ENCODE results near the gene NSMF.

NSMF gene

DNA sequence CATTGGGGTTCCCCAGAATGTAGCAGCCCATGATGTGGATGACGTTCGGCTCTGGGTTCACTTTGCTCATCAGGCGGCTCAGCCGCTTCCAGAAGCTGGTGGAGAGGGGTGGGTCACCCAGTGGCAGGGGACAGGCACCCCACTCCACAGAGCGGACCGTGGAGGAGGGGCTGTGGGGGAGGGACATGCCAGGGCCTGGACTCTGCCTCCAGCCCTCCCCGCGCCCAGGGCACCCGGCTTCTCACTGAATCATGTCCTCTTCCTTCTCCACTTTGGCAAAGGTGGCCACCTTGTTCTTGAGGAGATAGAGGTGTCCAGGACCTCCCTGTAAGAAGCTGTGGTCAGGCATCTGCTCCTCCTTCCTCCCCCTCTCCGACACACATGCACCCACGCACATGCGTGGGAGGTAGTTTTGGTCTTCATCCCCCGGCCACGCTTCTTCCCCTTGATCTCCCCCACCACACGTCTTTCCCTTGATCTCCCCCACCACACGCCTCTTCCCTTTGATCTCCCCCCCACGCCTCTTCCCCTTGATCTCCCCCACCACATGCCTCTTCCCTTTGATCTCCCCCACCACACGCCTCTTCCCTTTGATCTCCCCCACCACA lies 9.1 kb downstream of the NSMF start:
- no peak overlapping the region for H3K4me2 ChIP-seq (ENCODE audit: low read length)
- TF ChIP-seq, protein P1, sequence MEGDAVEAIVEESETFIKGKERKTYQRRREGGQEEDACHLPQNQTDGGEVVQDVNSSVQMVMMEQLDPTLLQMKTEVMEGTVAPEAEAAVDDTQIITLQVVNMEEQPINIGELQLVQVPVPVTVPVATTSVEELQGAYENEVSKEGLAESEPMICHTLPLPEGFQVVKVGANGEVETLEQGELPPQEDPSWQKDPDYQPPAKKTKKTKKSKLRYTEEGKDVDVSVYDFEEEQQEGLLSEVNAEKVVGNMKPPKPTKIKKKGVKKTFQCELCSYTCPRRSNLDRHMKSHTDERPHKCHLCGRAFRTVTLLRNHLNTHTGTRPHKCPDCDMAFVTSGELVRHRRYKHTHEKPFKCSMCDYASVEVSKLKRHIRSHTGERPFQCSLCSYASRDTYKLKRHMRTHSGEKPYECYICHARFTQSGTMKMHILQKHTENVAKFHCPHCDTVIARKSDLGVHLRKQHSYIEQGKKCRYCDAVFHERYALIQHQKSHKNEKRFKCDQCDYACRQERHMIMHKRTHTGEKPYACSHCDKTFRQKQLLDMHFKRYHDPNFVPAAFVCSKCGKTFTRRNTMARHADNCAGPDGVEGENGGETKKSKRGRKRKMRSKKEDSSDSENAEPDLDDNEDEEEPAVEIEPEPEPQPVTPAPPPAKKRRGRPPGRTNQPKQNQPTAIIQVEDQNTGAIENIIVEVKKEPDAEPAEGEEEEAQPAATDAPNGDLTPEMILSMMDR (IDR thresholded peaks at IDR 0.05; ENCODE audit: low read depth, low read length), result no peak
- TF ChIP-seq EZH2phosphoT487 (IDR thresholded peaks at IDR 0.05; ENCODE audit: low read depth), result no peak
- H3K79me2 ChIP-seq (ENCODE audit: low read length), result no peaks in the 10 kb centered on the region
- no peaks in the 10 kb centered on the region for H3K9me3 ChIP-seq (ENCODE audit: insufficient read depth, low read length)
- peaks cover 21% of the 10 kb centered on the region for H3K4me1 ChIP-seq (ENCODE audit: low read length)
- no peaks in the 10 kb centered on the region for H3K27me3 ChIP-seq (ENCODE audit: low read depth, low read length)
- H3K9ac ChIP-seq (ENCODE audit: low read length), result no peak overlapping the region
- H4K20me1 ChIP-seq (ENCODE audit: insufficient read depth, low read length), result peaks cover 6% of the 10 kb centered on the region
- H2AFZ ChIP-seq (ENCODE audit: low read depth, low read length), result no peak overlapping the region
- no peak overlapping the region for H3K27ac ChIP-seq (ENCODE audit: low read length)
- H3K36me3 ChIP-seq (replicated peaks; ENCODE audit: low read depth, low read length), result peaks cover 23% of the 10 kb centered on the region
- no peak overlapping the region for H3K4me3 ChIP-seq (ENCODE audit: low read length)

GRCh38 chr9:137449081-137449844 lies 9.9 kb downstream of the NSMF start:
- H3K4me2 ChIP-seq (ENCODE audit: low read length), result no peak overlapping the region
- H4K20me1 ChIP-seq (ENCODE audit: insufficient read depth, low read length), result peaks cover 6% of the 10 kb centered on the region; the same call in 1 of the 2 replicates
- H3K27me3 ChIP-seq (ENCODE audit: low read depth, low read length), result no peaks in the 10 kb centered on the region
- no peak overlapping the region for H3K9ac ChIP-seq (ENCODE audit: low read length)
- H3K27ac ChIP-seq (ENCODE audit: low read length), result no peak overlapping the region
- H3K9me3 ChIP-seq (ENCODE audit: insufficient read depth, low read length), result no peaks in the 10 kb centered on the region
- H3K36me3 ChIP-seq (replicated peaks; ENCODE audit: low read depth, low read length), result peaks cover 15% of the 10 kb centered on the region
- H3K4me1 ChIP-seq (ENCODE audit: low read length), result peaks cover 24% of the 10 kb centered on the region
- TF ChIP-seq EZH2phosphoT487 (IDR thresholded peaks at IDR 0.05; ENCODE audit: low read depth), result no peak
- TF ChIP-seq, protein P1 (IDR thresholded peaks at IDR 0.05; ENCODE audit: low read depth, low read length), result no peak
- no peak overlapping the region for H2AFZ ChIP-seq (ENCODE audit: low read depth, low read length)
- no peaks in the 10 kb centered on the region for H3K79me2 ChIP-seq (ENCODE audit: low read length)
- no peak overlapping the region for H3K4me3 ChIP-seq (ENCODE audit: low read length)

- no peaks in the 10 kb centered on the region for H3K9me3 ChIP-seq (ENCODE audit: insufficient read depth, low read length)
- no peak overlapping the region for H2AFZ ChIP-seq (ENCODE audit: low read depth, low read length)
- peaks cover 12% of the 10 kb centered on the region for H3K36me3 ChIP-seq (replicated peaks; ENCODE audit: low read depth, low read length)
- H3K4me1 ChIP-seq (ENCODE audit: low read length), result peaks cover 24% of the 10 kb centered on the region
- no peak overlapping the region for H3K27ac ChIP-seq (ENCODE audit: low read length)
- no peak overlapping the region for H3K4me3 ChIP-seq (ENCODE audit: low read length)
- no peak overlapping the region for H3K4me2 ChIP-seq (ENCODE audit: low read length)
- H3K9ac ChIP-seq (ENCODE audit: low read length), result no peak overlapping the region
- H4K20me1 ChIP-seq (ENCODE audit: insufficient read depth, low read length), result peaks cover 4% of the 10 kb centered on the region; the same call in 1 of the 2 replicates
- no peaks in the 10 kb centered on the region for H3K27me3 ChIP-seq (ENCODE audit: low read depth, low read length)
- TF ChIP-seq, protein P1 (IDR thresholded peaks at IDR 0.05; ENCODE audit: low read depth, low read length), result no peak
- no peak for TF ChIP-seq EZH2phosphoT487 (IDR thresholded peaks at IDR 0.05; ENCODE audit: low read depth)
- H3K79me2 ChIP-seq (ENCODE audit: low read length), result no peaks in the 10 kb centered on the region
Measured at GRCh38 chr9:137448602-137448962, 10.6 kb downstream of the NSMF start.

DNA sequence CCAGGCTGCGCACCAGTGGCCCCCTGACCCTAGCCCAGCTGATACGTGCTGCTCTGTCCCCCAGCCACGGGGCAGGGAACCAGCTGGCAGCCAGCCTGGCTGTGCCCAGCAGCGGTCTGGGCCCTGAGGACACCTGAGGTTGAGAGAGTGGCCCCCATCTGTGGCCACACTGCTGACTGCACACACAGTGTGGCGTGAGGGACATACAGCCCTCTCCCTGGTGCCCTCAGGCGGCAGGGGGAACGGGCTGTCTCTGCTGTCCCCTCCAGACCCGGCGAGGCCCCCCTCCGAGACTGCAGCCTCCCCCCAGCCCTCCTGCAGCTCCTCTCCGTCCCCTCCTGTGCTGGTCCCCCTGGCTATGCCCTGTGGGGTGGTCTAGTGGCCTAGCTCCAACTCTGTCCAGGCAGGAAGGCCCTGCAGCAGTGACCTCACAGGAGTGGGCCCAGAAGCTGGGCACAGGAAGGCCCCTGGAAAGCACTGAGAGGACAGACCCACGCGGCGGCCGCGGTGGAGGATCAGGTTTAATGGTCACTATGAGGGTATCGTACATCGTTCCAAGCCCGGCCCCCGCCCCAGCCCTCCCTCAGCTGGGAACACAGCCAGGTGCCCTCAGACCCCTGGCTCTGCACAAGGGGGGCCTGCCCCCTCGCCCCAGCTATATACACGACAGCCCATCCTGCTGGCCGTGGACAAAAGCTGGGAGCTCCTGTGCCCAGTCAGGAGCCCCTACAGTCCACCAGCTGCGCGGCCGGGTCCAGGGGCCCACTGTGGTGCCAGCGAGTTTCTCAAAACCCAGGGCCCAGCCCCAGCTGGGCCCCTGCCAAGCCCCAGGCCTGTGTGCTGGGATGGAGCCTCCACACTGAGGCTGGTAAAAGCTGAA lies 11.2 kb downstream of the NSMF start:
- Histone ChIP-seq H3K4me1 (ENCODE audit: low read length) (peaks cover 24% of the 10 kb centered on the region), H4K20me1 (ENCODE audit: insufficient read depth, low read length) (0 out of 2 replicates have a peak, but pooled peaks cover 3% of the 10 kb centered on the region), H3K4me2 (ENCODE audit: low read length) (no peak overlapping the region), H3K36me3 (replicated peaks; ENCODE audit: low read depth, low read length) (peaks cover 7% of the 10 kb centered on the region), H3K27me3 (ENCODE audit: low read depth, low read length) (no peaks in the 10 kb centered on the region), H3K79me2 (ENCODE audit: low read length) (no peaks in the 10 kb centered on the region), H3K4me3 (ENCODE audit: low read length) (no peak overlapping the region), H3K9ac (ENCODE audit: low read length) (no peak overlapping the region), H3K9me3 (ENCODE audit: insufficient read depth, low read length) (no peaks in the 10 kb centered on the region), H2AFZ (ENCODE audit: low read depth, low read length) (no peak overlapping the region), H3K27ac (ENCODE audit: low read length) (no peak overlapping the region)
- TF ChIP-seq, protein P1 (IDR thresholded peaks at IDR 0.05; ENCODE audit: low read depth, low read length), result no peak
- no peak for TF ChIP-seq EZH2phosphoT487 (IDR thresholded peaks at IDR 0.05; ENCODE audit: low read depth)
